HUES48 (cell line): ENCODE measurements around the gene CHCHD3.
A peak's percentile ranks its signal among the peaks of the same experiment; 100 is the strongest.

Source experiments
- H3K27ac ChIP-seq: one replicate; pipeline ENCODE4 v1.7.0; 2013; ENCODE audit warnings: low read depth, low read length, inconsistent platforms
- H3K27me3 ChIP-seq: 2 replicates; pipeline ENCODE4 v1.6.1; 2013; ENCODE audit warnings: mild to moderate bottlenecking, low read length; ENCODE audit not compliant: control insufficient read depth, insufficient read depth
- H3K36me3 ChIP-seq: 2 replicates; pipeline ENCODE4 v1.6.1; 2013; ENCODE audit warnings: low read length; ENCODE audit not compliant: control insufficient read depth, insufficient read depth
- H3K4me1 ChIP-seq: 2 replicates; pipeline ENCODE4 v1.6.1; 2013; ENCODE audit warnings: mild to moderate bottlenecking, low read length; ENCODE audit not compliant: control insufficient read depth, insufficient read depth
- H3K4me3 ChIP-seq: 2 replicates; pipeline ENCODE4 v1.5.1; 2013; ENCODE audit warnings: mild to moderate bottlenecking, low read depth, low read length
- H3K9ac ChIP-seq: 2 replicates; pipeline ENCODE4 v1.6.1; 2013; ENCODE audit warnings: mild to moderate bottlenecking, low read depth, low read length, moderate library complexity
- H3K9me3 ChIP-seq: 2 replicates; pipeline ENCODE4 v1.6.1; 2013; ENCODE audit warnings: low read length; ENCODE audit not compliant: control insufficient read depth, insufficient read depth

CHCHD3 gene

GRCh38 chr7:133077394-133077793 is 4.5 kb downstream of the CHCHD3 start:
- Histone ChIP-seq H3K27me3 (no peaks in the 10 kb centered on the region), H3K27ac (no peak overlapping the region), H3K9ac (no peak overlapping the region), H3K4me1 (peaks cover 41% of the 10 kb centered on the region), H3K4me3 (no peak overlapping the region), H3K36me3 (peaks cover 5% of the 10 kb centered on the region; the same call in 1 of the 2 replicates), H3K9me3 (no peaks in the 10 kb centered on the region)

- peaks cover 5% of the 10 kb centered on the region; the same call in 1 of the 2 replicates for H3K36me3 ChIP-seq
- H3K9me3 ChIP-seq = no peaks in the 10 kb centered on the region
- H3K9ac ChIP-seq = no peak overlapping the region
- peaks cover 47% of the 10 kb centered on the region for H3K4me1 ChIP-seq
- H3K27ac ChIP-seq = no peak overlapping the region
- no peaks in the 10 kb centered on the region for H3K27me3 ChIP-seq
- H3K4me3 ChIP-seq = no peak overlapping the region
Measured at GRCh38 chr7:133076142-133076541, 5.7 kb downstream of the CHCHD3 start.

GRCh38 chr7:133071506-133071905 is 10.4 kb downstream of the CHCHD3 start:
- no peak overlapping the region for H3K9ac ChIP-seq
- no peaks in the 10 kb centered on the region for H3K27me3 ChIP-seq
- H3K4me3 ChIP-seq = no peak overlapping the region
- no peaks in the 10 kb centered on the region for H3K9me3 ChIP-seq
- H3K27ac ChIP-seq = no peak overlapping the region
- peaks cover 33% of the 10 kb centered on the region for H3K36me3 ChIP-seq
- H3K4me1 ChIP-seq = peaks cover 22% of the 10 kb centered on the region

- Histone ChIP-seq H3K4me3 (no peak overlapping the region), H3K9me3 (no peaks in the 10 kb centered on the region), H3K36me3 (peaks cover 37% of the 10 kb centered on the region), H3K27me3 (no peaks in the 10 kb centered on the region), H3K27ac (peak overlapping the region; percentile 8), H3K4me1 (peaks cover 21% of the 10 kb centered on the region), H3K9ac (no peak overlapping the region)
Measured at GRCh38 chr7:133070562-133070961, 11.3 kb downstream of the CHCHD3 start.

- Histone ChIP-seq H3K27ac (no peak overlapping the region), H3K4me3 (no peak overlapping the region), H3K9me3 (no peaks in the 10 kb centered on the region), H3K36me3 (peaks cover 35% of the 10 kb centered on the region), H3K4me1 (0 out of 2 replicates have a peak, but pooled peaks cover 3% of the 10 kb centered on the region), H3K27me3 (no peaks in the 10 kb centered on the region), H3K9ac (no peak overlapping the region)
Measured at GRCh38 chr7:133065301-133065700, 16.6 kb downstream of the CHCHD3 start.

- H3K4me3 ChIP-seq = no peak overlapping the region
- H3K27ac ChIP-seq = no peak overlapping the region
- H3K9me3 ChIP-seq = no peaks in the 10 kb centered on the region
- H3K27me3 ChIP-seq = no peaks in the 10 kb centered on the region
- H3K9ac ChIP-seq = no peak overlapping the region
- H3K4me1 ChIP-seq = 0 out of 2 replicates have a peak, but pooled peaks cover 3% of the 10 kb centered on the region
- peaks cover 28% of the 10 kb centered on the region for H3K36me3 ChIP-seq
Measured at GRCh38 chr7:133064082-133064820, 17.6 kb downstream of the CHCHD3 start.

GRCh38 chr7:133061792-133062191 is 20.1 kb downstream of the CHCHD3 start:
- Histone ChIP-seq H3K9me3 (no peaks in the 10 kb centered on the region), H3K27ac (no peak overlapping the region), H3K36me3 (peaks cover 10% of the 10 kb centered on the region), H3K9ac (no peak overlapping the region), H3K4me1 (0 out of 2 replicates have a peak, but pooled peaks cover 5% of the 10 kb centered on the region), H3K27me3 (no peaks in the 10 kb centered on the region), H3K4me3 (no peak overlapping the region)

- H3K27ac ChIP-seq = no peak overlapping the region
- no peak overlapping the region for H3K4me3 ChIP-seq
- peaks cover 6% of the 10 kb centered on the region; the same call in 1 of the 2 replicates for H3K36me3 ChIP-seq
- 0 out of 2 replicates have a peak, but pooled peaks cover 9% of the 10 kb centered on the region for H3K4me1 ChIP-seq
- H3K27me3 ChIP-seq = no peaks in the 10 kb centered on the region
- H3K9ac ChIP-seq = no peak overlapping the region
- H3K9me3 ChIP-seq = no peaks in the 10 kb centered on the region
Measured at GRCh38 chr7:133061357-133061756, 20.5 kb downstream of the CHCHD3 start.

GRCh38 chr7:133060004-133060403 is 21.9 kb downstream of the CHCHD3 start:
- H3K4me3 ChIP-seq = no peak overlapping the region
- H3K4me1 ChIP-seq = 0 out of 2 replicates have a peak, but pooled peaks cover 11% of the 10 kb centered on the region
- H3K9ac ChIP-seq = no peak overlapping the region
- H3K27ac ChIP-seq = no peak overlapping the region
- H3K9me3 ChIP-seq = no peaks in the 10 kb centered on the region
- H3K27me3 ChIP-seq = no peaks in the 10 kb centered on the region
- H3K36me3 ChIP-seq = peaks cover 2% of the 10 kb centered on the region; the same call in 1 of the 2 replicates

- no peak overlapping the region for H3K27ac ChIP-seq
- H3K36me3 ChIP-seq = peaks cover 2% of the 10 kb centered on the region; the same call in 1 of the 2 replicates
- H3K4me1 ChIP-seq = 0 out of 2 replicates have a peak, but pooled peaks cover 11% of the 10 kb centered on the region
- no peaks in the 10 kb centered on the region for H3K9me3 ChIP-seq
- no peak overlapping the region for H3K4me3 ChIP-seq
- no peak overlapping the region for H3K9ac ChIP-seq
- H3K27me3 ChIP-seq = no peaks in the 10 kb centered on the region
Measured at GRCh38 chr7:133059263-133059662, 22.6 kb downstream of the CHCHD3 start.

- Histone ChIP-seq H3K36me3 (peaks cover 5% of the 10 kb centered on the region), H3K9ac (no peak overlapping the region), H3K27me3 (no peaks in the 10 kb centered on the region), H3K4me3 (no peak overlapping the region), H3K4me1 (peaks cover 28% of the 10 kb centered on the region), H3K9me3 (no peaks in the 10 kb centered on the region), H3K27ac (no peak overlapping the region)
Measured at GRCh38 chr7:133056370-133057238, 25.3 kb downstream of the CHCHD3 start.
